ENCODE measurements around the gene COPE.

COPE gene

GRCh38 chr19:18898081-18898606 lies 21.0 kb downstream of the COPE start:
- in situ Hi-C loops (cut with MboI; ENCODE audit: low pct_unique_long_range_greater_than_20kb, low sequenced_read_pairs, unreplicated experiment), result no loop called here
- DNase-seq (ENCODE audit: low spot score), result no peak
- no peak for TF ChIP-seq CTCF (IDR thresholded peaks at IDR 0.05; ENCODE audit: extremely low read depth, insufficient read depth, missing control alignments)

GRCh38 chr19:18897094-18898029 lies 21.8 kb downstream of the COPE start:
- TF ChIP-seq CTCF (IDR thresholded peaks at IDR 0.05; ENCODE audit: extremely low read depth, insufficient read depth, missing control alignments), result no peak
- in situ Hi-C loops (cut with MboI; ENCODE audit: low pct_unique_long_range_greater_than_20kb, low sequenced_read_pairs, unreplicated experiment), result no loop called here
- DNase-seq (ENCODE audit: low spot score), result no peak

GRCh38 chr19:18896421-18896841 lies 22.8 kb downstream of the COPE start:
- in situ Hi-C loops (cut with MboI; ENCODE audit: low pct_unique_long_range_greater_than_20kb, low sequenced_read_pairs, unreplicated experiment), result no loop called here
- no peak for TF ChIP-seq CTCF (IDR thresholded peaks at IDR 0.05; ENCODE audit: extremely low read depth, insufficient read depth, missing control alignments)
- DNase-seq (ENCODE audit: low spot score), result peak; percentile 53

GRCh38 chr19:18895824-18896341 lies 23.3 kb downstream of the COPE start, which contains the start of gene CERS1:
Gene CERS1 (minus strand): TSS chr19:18896158. CDS start chr19:18896072, 86 bp downstream.
- DNase-seq (ENCODE audit: low spot score), result peak; percentile 81
- in situ Hi-C loops (cut with MboI; ENCODE audit: low pct_unique_long_range_greater_than_20kb, low sequenced_read_pairs, unreplicated experiment), result no loop called here
- TF ChIP-seq CTCF (IDR thresholded peaks at IDR 0.05; ENCODE audit: extremely low read depth, insufficient read depth, missing control alignments), result no peak

- in situ Hi-C loops (cut with MboI; ENCODE audit: low pct_unique_long_range_greater_than_20kb, low sequenced_read_pairs, unreplicated experiment), result no loop called here
- peak; percentile 78 for DNase-seq (ENCODE audit: low spot score)
Observed at GRCh38 chr19:18895038-18895823, 24.0 kb downstream of the COPE start.

More at GRCh38 chr19:18895038-18895823, 24.0 kb downstream of the COPE start:
- peak; percentile 26 for TF ChIP-seq CTCF (IDR thresholded peaks at IDR 0.05; ENCODE audit: extremely low read depth, insufficient read depth, missing control alignments)
